ENCODE data around the gene RBM7. TPM values are rescaled to one million over a fixed set of nuclear protein-coding genes. Genes with fewer than 3 reads are reported as not detected.

The RBM7 gene
- 27.9 TPM for total RNA-seq (2021; ENCODE audit: unreplicated experiment)
- 27.1 and 30.8 TPM in 2 replicates for polyA plus RNA-seq (2012)
- Bru-seq, nascent RNA = percentile 93 among the genes with signal in this experiment
- percentile 89 among the genes with signal in this experiment for BruChase-seq, experiment 1, labeled RNA remaining after a 6-hour chase
- BruChase-seq, experiment 2, labeled RNA remaining after a 2-hour chase = percentile 96 among the genes with signal in this experiment
- long read RNA-seq, full-length matches to known transcripts = 88 of 92 reads
- long read RNA-seq, partial matches to known transcripts = 3 of 92 reads
- long read RNA-seq, other reads (novel, unspliced or antisense) = 1 of 92 reads

DNA sequence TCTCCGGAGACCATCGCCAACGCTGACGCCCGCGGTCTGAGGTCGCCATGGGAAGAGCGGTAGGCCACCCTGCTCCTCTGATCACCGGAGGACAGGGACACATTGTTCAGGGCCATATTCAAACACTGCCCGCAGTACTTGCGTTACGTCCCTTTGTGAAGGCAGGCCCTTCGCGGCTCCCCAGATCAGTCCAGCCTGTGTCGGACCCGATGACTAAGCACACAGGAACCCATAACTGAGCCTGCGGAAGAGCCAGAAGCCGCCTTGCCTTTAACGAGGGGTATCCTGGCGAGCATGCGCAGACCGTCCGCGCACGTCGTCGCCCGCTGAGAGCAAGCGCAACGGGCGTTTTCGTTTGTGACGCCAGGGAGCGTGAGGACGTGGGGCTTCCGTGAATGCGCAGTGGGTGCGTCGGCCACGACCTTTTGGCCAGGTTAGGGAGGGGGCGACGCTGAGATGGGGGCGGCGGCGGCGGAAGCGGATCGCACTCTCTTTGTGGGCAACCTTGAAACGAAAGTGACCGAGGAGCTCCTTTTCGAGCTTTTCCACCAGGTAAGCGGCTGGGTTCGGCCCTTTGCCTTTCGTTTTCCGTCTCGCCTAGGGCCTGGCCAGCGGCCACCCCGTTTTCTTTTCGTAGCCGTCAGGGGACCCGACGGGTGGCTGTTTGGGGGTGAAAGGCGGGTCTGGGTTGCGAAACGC lies at the start of gene RBM7, which contains the start of gene C11orf71:
TSS of gene RBM7 (plus strand) at position 451 of the 699 bp plus-strand sequence. CDS start at position 457, 6 bp downstream.
TSS of gene C11orf71 (minus strand) at position 296 of the 699 bp plus-strand sequence. CDS start at position 116, 180 bp downstream.
- no peak within 1 kb of the TSS for H2AFZ ChIP-seq (ENCODE audit: low read depth, low read length, poor library complexity, severe bottlenecking)
- TF ChIP-seq POLR2AphosphoS5 (IDR thresholded peaks at IDR 0.05; ENCODE audit: low read depth, low read length) = peak; percentile 97
- peak; percentile 54 for TF ChIP-seq SIN3A (IDR thresholded peaks at IDR 0.05; ENCODE audit: low read depth)
- TF ChIP-seq ZFX (IDR thresholded peaks at IDR 0.05) = peak; percentile 78
- TF ChIP-seq SP1 (IDR thresholded peaks at IDR 0.05; ENCODE audit: low read depth) = peak; percentile 37; the same call in 1 of the 2 replicates
- TF ChIP-seq POLR2A (IDR thresholded peaks at IDR 0.05; ENCODE audit: borderline replicate concordance, extremely low read depth, insufficient read depth, insufficient read length) = peak; percentile 93
- peak; percentile 8; the same call in 1 of the 2 replicates for TF ChIP-seq FOSL1 (IDR thresholded peaks at IDR 0.05; ENCODE audit: low read depth)
- TF ChIP-seq JUND (IDR thresholded peaks at IDR 0.05) = no peak
- peak; percentile 54 for TF ChIP-seq YY1 (IDR thresholded peaks at IDR 0.05; ENCODE audit: extremely low read depth, insufficient replicate concordance, low read depth, low read length)
- TF ChIP-seq EGR1 (IDR thresholded peaks at IDR 0.05; ENCODE audit: low read depth) = peak; percentile 76
- peak; percentile 51 for TF ChIP-seq TCF7L2 (IDR thresholded peaks at IDR 0.05; ENCODE audit: borderline replicate concordance, extremely low read depth, insufficient read depth, insufficient read length)
- peak; percentile 66 for TF ChIP-seq MAX (IDR thresholded peaks at IDR 0.05)
- TF ChIP-seq CBX3 (IDR thresholded peaks at IDR 0.05; ENCODE audit: low read depth) = no peak; the same call in 1 of the 2 replicates
- TF ChIP-seq ELF1 (IDR thresholded peaks at IDR 0.05; ENCODE audit: borderline replicate concordance, low read depth) = peak; percentile 99
- TF ChIP-seq CEBPB (IDR thresholded peaks at IDR 0.05; ENCODE audit: low read depth) = no peak
- peak; percentile 88 for ATAC-seq
- peak within 1 kb of the TSS; percentile 95 for H3K9ac ChIP-seq (ENCODE audit: low read length)
- H3K36me3 ChIP-seq (ENCODE audit: control insufficient read depth in 1 of 2, insufficient read depth in 2 of 2, low read length in 2 of 2) = peaks cover 2 to 7% of the 10 kb centered on the region in 2 experiments; a peak in 2 of 4 replicates
- H3K27ac ChIP-seq (ENCODE audit: low read depth, low read length) = peak within 1 kb of the TSS; percentile 94
- H3K9me3 ChIP-seq (ENCODE audit: control insufficient read depth in 1 of 2, insufficient read depth in 1 of 2, low read depth in 1 of 2, low read length in 2 of 2) = no peaks in the 10 kb centered on the region
- H3K27me3 ChIP-seq (ENCODE audit: insufficient read depth, low read length) = no peaks in the 10 kb centered on the region
- no peaks in the 10 kb centered on the region for H3K9me2 ChIP-seq (ENCODE audit: insufficient read depth)
- BruUV-seq (replicated peaks) = no TSS peak
- POLR2A ChIA-PET = no interaction called here
- 0 out of 2 replicates have a peak, but pooled peaks cover 3% of the 10 kb centered on the region for H4K20me1 ChIP-seq (ENCODE audit: insufficient read depth)
- H3K4me2 ChIP-seq (ENCODE audit: low read length) = peak within 1 kb of the TSS; percentile 89
- peak within 1 kb of the TSS; percentile 71 to 86 for H3K4me3 ChIP-seq (replicated peaks in 1 of 2; ENCODE audit: low read depth in 1 of 2, low read length in 2 of 2)
- H3K4me1 ChIP-seq (ENCODE audit: control insufficient read depth in 1 of 2, insufficient read depth in 2 of 2, low read length in 2 of 2) = peaks cover 0 to 14% of the 10 kb centered on the region in 2 experiments; a peak in 2 of 4 replicates
- DNase-seq (ENCODE audit: low read depth, low spot score) = peak; percentile 95
- peaks cover 66% of the 10 kb centered on the region for H3K79me2 ChIP-seq (ENCODE audit: insufficient read depth, low read length)
- intact Hi-C loops (cut with micrococcal nuclease) = loop anchor here (1.0 to 5.0 kb wide), 2 partner anchors 39 to 528 kb away; partner anchors contain the start of gene REXO2
- CTCF ChIA-PET = no interaction called here
- RAD21 ChIA-PET (ENCODE audit: low non-redundant PET in 1 of 2, low total read pairs in 2 of 2, uncharacterized antibody in 2 of 2, unreplicated experiment in 2 of 2) = no interaction called here

Measured in HCT116 (cell line).